MM.1S (cell line): ENCODE measurements around the gene KLHL13.

Experiments
- CTCF ChIP-seq: fragments of 300-600 bp; sonication (generic); IDR thresholded peaks from 2 replicates; pipeline ENCODE4 v1.5.1; 2016; ENCODE audit warnings: antibody characterized with exemption, low read length, mixed read lengths
- EZH2phosphoT487 ChIP-seq: fragments of 300-600 bp; sonication (generic); IDR thresholded peaks from 2 replicates; pipeline ENCODE4 v1.6.1; 2018; ENCODE audit warnings: antibody characterized with exemption, low read length

- no peak for TF ChIP-seq CTCF
- no peak for TF ChIP-seq EZH2phosphoT487
Observed at GRCh38 chrX:117851025-117851424, 265.6 kb downstream of the KLHL13 start.
